SK-N-SH (cell line): ENCODE results near the gene LRRC59. TPM values are rescaled to one million over a fixed set of nuclear protein-coding genes. Genes with fewer than 3 reads are reported as not detected.
A peak's percentile ranks its signal among the peaks of the same experiment; 100 is the strongest.

ENCODE experiments used
- CTCF ChIA-PET: fragments of 300-600, 350-600 bp; formaldehyde crosslinking; extraction: SDS; loops from one replicate; lab custom pipeline; 2021; lab: Yijun Ruan, JAX
- POLR2A ChIA-PET: fragments of 350-600 bp; sonication (Branson Sonifier 250); formaldehyde crosslinking; extraction: SDS; loops from one replicate; lab custom pipeline; 2020; ENCODE audit warnings: antibody characterized with exemption, inconsistent platforms; lab: Yijun Ruan, JAX
- DNase-seq: peaks from one replicate; pipeline ENCODE4 v3.0.0; 2012
- H2AFZ ChIP-seq: fragments of 200-600 bp; sonication (generic); 2 replicates; pipeline ENCODE4 v1.8.1; 2016; ENCODE audit warnings: antibody characterized with exemption, mild to moderate bottlenecking, low read depth
- H3F3A ChIP-seq: fragments of 200-600 bp; sonication (generic); replicated peaks from 2 replicates; pipeline ENCODE3; 2016; ENCODE audit warnings: antibody characterized with exemption, mild to moderate bottlenecking; ENCODE audit not compliant: insufficient read depth
- H3K27ac ChIP-seq, 2 experiments: fragments of 200-500 bp in 1 of 2; fragments of 200-600 bp in 1 of 2; sonication (Bioruptor generic) in 1 of 2; sonication (generic), shearing (Covaris generic) in 1 of 2; 2 replicates each; pipeline versions ENCODE4 v1.5.1 to v1.6.1; 2014 to 2016; ENCODE audit warnings: low read depth in 2 of 2, inconsistent platforms in 1 of 2, low read length in 1 of 2, mild to moderate bottlenecking in 1 of 2, mixed read lengths in 1 of 2
- H3K27me3 ChIP-seq: fragments of 200-600 bp; sonication (generic), shearing (Covaris generic); 2 replicates; pipeline ENCODE4 v1.6.1; 2016; ENCODE audit warnings: mixed run types; ENCODE audit not compliant: insufficient read depth
- H3K36me3 ChIP-seq, 2 experiments: fragments of 200-500 bp in 1 of 2; fragments of 200-600 bp in 1 of 2; sonication (Bioruptor generic) in 1 of 2; sonication (generic) in 1 of 2; replicated peaks in 1 of 2; 2 replicates each; pipeline versions ENCODE3 to v1.5.1; 2014 to 2016; ENCODE audit warnings: low read length in 1 of 2, mild to moderate bottlenecking in 1 of 2; ENCODE audit not compliant: insufficient read depth in 2 of 2, control insufficient read depth in 1 of 2
- H3K4me1 ChIP-seq, 2 experiments: fragments of 200-500 bp in 1 of 2; fragments of 200-600 bp in 1 of 2; sonication (Bioruptor generic) in 1 of 2; sonication (generic), shearing (Covaris generic) in 1 of 2; 2 replicates each; pipeline versions ENCODE4 v1.5.1 to v1.6.1; 2014 to 2016; ENCODE audit warnings: low read depth in 1 of 2, low read length in 1 of 2, mixed run types in 1 of 2; ENCODE audit not compliant: insufficient read depth in 2 of 2, control insufficient read depth in 1 of 2
- H3K4me2 ChIP-seq: fragments of 200-600 bp; sonication (generic), shearing (Covaris generic); 2 replicates; pipeline ENCODE4 v1.6.1; 2017; ENCODE audit warnings: mixed run types
- H3K4me3 ChIP-seq, 2 experiments: fragments of 200-500 bp in 1 of 2; fragments of 200-600 bp in 1 of 2; sonication (Bioruptor generic) in 1 of 2; sonication (generic), shearing (Covaris generic) in 1 of 2; 2 replicates each; pipeline versions ENCODE4 v1.5.1 to v1.8.1; 2014 to 2016; ENCODE audit warnings: low read depth in 2 of 2, inconsistent platforms in 1 of 2, low read length in 1 of 2, mild to moderate bottlenecking in 1 of 2, mixed read lengths in 1 of 2, moderate library complexity in 1 of 2
- H3K79me2 ChIP-seq: fragments of 200-600 bp; sonication (generic); 2 replicates; pipeline ENCODE4 v1.8.1; 2017; ENCODE audit warnings: mild to moderate bottlenecking; ENCODE audit not compliant: insufficient read depth
- H3K9ac ChIP-seq: fragments of 200-600 bp; sonication (generic); 2 replicates; pipeline ENCODE4 v1.6.1; 2017; ENCODE audit warnings: mixed run types
- H3K9me2 ChIP-seq: fragments of 200-600 bp; sonication (generic); 2 replicates; pipeline ENCODE4 v1.6.1; 2017; ENCODE audit warnings: mixed run types
- H3K9me3 ChIP-seq: fragments of 200-600 bp; sonication (generic); 2 replicates; pipeline ENCODE4 v1.6.1; 2017; ENCODE audit warnings: mixed run types, mild to moderate bottlenecking, moderate library complexity
- H4K20me1 ChIP-seq: fragments of 200-600 bp; sonication (generic); 2 replicates; pipeline ENCODE4 v1.6.1; 2017; ENCODE audit warnings: mild to moderate bottlenecking, mixed run types; ENCODE audit not compliant: insufficient read depth
- CHD2 ChIP-seq: fragments of 150-350 bp; IDR thresholded peaks from 2 replicates; pipeline ENCODE4 v1.6.1; 2018; ENCODE audit warnings: low read length; ENCODE audit not compliant: partially characterized antibody
- ELF1 ChIP-seq: IDR thresholded peaks from 2 replicates; pipeline ENCODE4 v1.4.0; 2012
- EP300 ChIP-seq, 2 experiments: IDR thresholded peaks; 2 replicates each; pipeline versions ENCODE4 v1.4.0 to v1.6.1; 2012; ENCODE audit warnings: borderline replicate concordance in 1 of 2, low read depth in 1 of 2, low read length in 1 of 2
- GABPA ChIP-seq: IDR thresholded peaks from 2 replicates; pipeline ENCODE4 v1.4.0; 2012; ENCODE audit warnings: low read depth, mild to moderate bottlenecking
- MEF2A ChIP-seq: IDR thresholded peaks from 2 replicates; pipeline ENCODE4 v1.4.0; 2012; ENCODE audit warnings: low read depth, borderline replicate concordance
- NFIC ChIP-seq: IDR thresholded peaks from 2 replicates; pipeline ENCODE4 v1.4.0; 2012; ENCODE audit warnings: borderline replicate concordance
- POLR2AphosphoS5 ChIP-seq: IDR thresholded peaks from 2 replicates; pipeline ENCODE4 v1.6.1; 2012; ENCODE audit warnings: low read depth, low read length
- RAD21 ChIP-seq: IDR thresholded peaks from 2 replicates; pipeline ENCODE4 v1.6.1; 2012; ENCODE audit warnings: mild to moderate bottlenecking, low read length
- RCOR1 ChIP-seq: fragments of 150-350 bp; IDR thresholded peaks from 2 replicates; pipeline ENCODE4 v1.6.1; 2017; ENCODE audit warnings: antibody characterized with exemption, low read length
- RFX5 ChIP-seq: IDR thresholded peaks from 2 replicates; pipeline ENCODE4 v1.6.1; 2012; ENCODE audit warnings: mild to moderate bottlenecking, improper control_type of control experiment, low read length
- RXRA ChIP-seq: IDR thresholded peaks from 2 replicates; pipeline ENCODE4 v1.4.0; 2012; ENCODE audit warnings: low read depth, mild to moderate bottlenecking, borderline replicate concordance
- SIN3A ChIP-seq: IDR thresholded peaks from 2 replicates; pipeline ENCODE4 v1.6.1; 2012; ENCODE audit warnings: low read depth, mild to moderate bottlenecking, low read length, moderate library complexity, borderline replicate concordance
- SMC3 ChIP-seq: IDR thresholded peaks from 2 replicates; pipeline ENCODE4 v1.6.1; 2012; ENCODE audit warnings: low read depth, low read length, improper control_type of control experiment
- TCF12 ChIP-seq: IDR thresholded peaks from 2 replicates; pipeline ENCODE4 v1.4.0; 2012
- TEAD4 ChIP-seq: IDR thresholded peaks from 2 replicates; pipeline ENCODE4 v1.4.0; 2012; ENCODE audit warnings: mild to moderate bottlenecking, borderline replicate concordance; ENCODE audit not compliant: insufficient read depth
- YY1 ChIP-seq: IDR thresholded peaks from 2 replicates; pipeline ENCODE4 v1.4.0; 2012; ENCODE audit warnings: low read depth, mild to moderate bottlenecking
- WGBS: methylation state at CpG from one replicate; pipeline ENCODE4 v1.1.6; 2017; ENCODE audit warnings: low lambda C conversion rate; 5-methylcytosine and 5-hydroxymethylcytosine counted together
- polyA plus RNA-seq, 3 experiments: library from polyadenylated mRNA; depleted of rRNA; stranded (reverse); fragments of >200 nt; gene quantifications; 2 replicates each; pipeline ENCODE4 v1.2.3, GENCODE V29; 2012
- TF ChIP-seq, protein P1 (sequence below): IDR thresholded peaks from 2 replicates; pipeline ENCODE4 v1.4.0; 2012; ENCODE audit warnings: low read depth
- TF ChIP-seq, protein P2 (sequence below): fragments of 200-600 bp; sonication (generic); IDR thresholded peaks from 2 replicates; pipeline ENCODE4 v1.6.1; 2017; ENCODE audit warnings: antibody characterized with exemption, mild to moderate bottlenecking, moderate library complexity
- TF ChIP-seq, protein P3 (sequence below): fragments of 150-350 bp; IDR thresholded peaks from 2 replicates; pipeline ENCODE4 v1.6.1; 2017; ENCODE audit warnings: antibody characterized with exemption, low read length, low read depth, borderline replicate concordance
- TF ChIP-seq, protein P4 (sequence below): IDR thresholded peaks from 2 replicates; pipeline ENCODE4 v1.4.0; 2012; ENCODE audit warnings: low read depth, borderline replicate concordance
- TF ChIP-seq, protein P5 (sequence below): fragments of 150-350 bp; IDR thresholded peaks from 2 replicates; pipeline ENCODE4 v1.6.1; 2016; ENCODE audit warnings: mild to moderate bottlenecking, low read depth, low read length

Gene LRRC59
- polyA plus RNA-seq, 1 of the 3 experiments (the other 2 are of a cell fraction): 137 TPM

DNA sequence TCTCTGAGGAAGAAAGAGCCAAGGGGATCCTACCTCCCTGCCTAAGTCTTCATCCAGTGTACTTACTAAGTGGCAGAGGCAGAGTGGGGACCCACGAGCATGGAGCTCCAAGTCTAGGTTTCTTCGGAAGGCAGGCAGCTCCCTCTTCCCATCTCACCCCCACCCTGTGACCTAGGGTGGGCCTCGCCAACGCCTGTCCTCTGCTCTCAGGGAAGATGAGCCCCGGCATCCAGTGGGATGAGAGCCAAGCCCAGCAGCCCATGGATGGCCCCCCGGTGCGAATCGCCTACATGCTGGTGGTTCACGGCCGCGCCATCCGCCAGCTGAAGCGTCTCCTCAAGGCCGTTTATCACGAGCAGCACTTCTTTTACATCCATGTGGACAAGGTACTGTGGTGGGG is 43.1 kb downstream of the LRRC59 start:
- DNase-seq: no peak
- H3K4me1 ChIP-seq: peaks cover 0 to 9% of the 10 kb centered on the region in 2 experiments; a peak in 1 of 4 replicates
- peaks cover 30% of the 10 kb centered on the region for H3K79me2 ChIP-seq
- H3K9me3 ChIP-seq: no peaks in the 10 kb centered on the region
- H3K4me3 ChIP-seq: no peak overlapping the region
- H3K4me2 ChIP-seq: no peak overlapping the region
- no peak for TF ChIP-seq SMC3
- TF ChIP-seq CHD2: no peak
- TF ChIP-seq RCOR1: no peak
- TF ChIP-seq EP300 (IDR thresholded peaks at IDR 0.05; ENCODE audit: borderline replicate concordance in 1 of 2, low read depth in 1 of 2, low read length in 1 of 2): no peak
- TF ChIP-seq RFX5: no peak
- 0 out of 2 replicates have a peak, but pooled peaks have one; percentile 9 for TF ChIP-seq POLR2AphosphoS5
- TF ChIP-seq GABPA: no peak
- TF ChIP-seq, protein P1, sequence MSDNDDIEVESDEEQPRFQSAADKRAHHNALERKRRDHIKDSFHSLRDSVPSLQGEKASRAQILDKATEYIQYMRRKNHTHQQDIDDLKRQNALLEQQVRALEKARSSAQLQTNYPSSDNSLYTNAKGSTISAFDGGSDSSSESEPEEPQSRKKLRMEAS: no peak
- ChIA-PET CTCF (interaction anchor here (0.6 to 1.4 kb wide), 2 partner anchors 8 to 14 kb away, joined by 3 to 4 read pairs; no protein-coding TSS in a partner anchor), POLR2A (interaction anchor here (1.1 kb wide), 1 partner anchor 8 kb away, joined by 5 read pairs; the partner anchor contains the start of gene XYLT2)
- H3F3A ChIP-seq: no peaks in the 10 kb centered on the region
- no peak overlapping the region for H3K27ac ChIP-seq
- no peaks in the 10 kb centered on the region for H3K27me3 ChIP-seq
- peaks cover 16% of the 10 kb centered on the region; the same call in 1 of the 2 replicates for H4K20me1 ChIP-seq
- WGBS: 96% methylated on average over 15 of the region's 15 CpGs
- H3K36me3 ChIP-seq: peaks cover 43 to 53% of the 10 kb centered on the region in 2 experiments
- H3K9ac ChIP-seq: no peak overlapping the region
- H3K9me2 ChIP-seq: no peaks in the 10 kb centered on the region
- no peak overlapping the region for H2AFZ ChIP-seq

DNA sequence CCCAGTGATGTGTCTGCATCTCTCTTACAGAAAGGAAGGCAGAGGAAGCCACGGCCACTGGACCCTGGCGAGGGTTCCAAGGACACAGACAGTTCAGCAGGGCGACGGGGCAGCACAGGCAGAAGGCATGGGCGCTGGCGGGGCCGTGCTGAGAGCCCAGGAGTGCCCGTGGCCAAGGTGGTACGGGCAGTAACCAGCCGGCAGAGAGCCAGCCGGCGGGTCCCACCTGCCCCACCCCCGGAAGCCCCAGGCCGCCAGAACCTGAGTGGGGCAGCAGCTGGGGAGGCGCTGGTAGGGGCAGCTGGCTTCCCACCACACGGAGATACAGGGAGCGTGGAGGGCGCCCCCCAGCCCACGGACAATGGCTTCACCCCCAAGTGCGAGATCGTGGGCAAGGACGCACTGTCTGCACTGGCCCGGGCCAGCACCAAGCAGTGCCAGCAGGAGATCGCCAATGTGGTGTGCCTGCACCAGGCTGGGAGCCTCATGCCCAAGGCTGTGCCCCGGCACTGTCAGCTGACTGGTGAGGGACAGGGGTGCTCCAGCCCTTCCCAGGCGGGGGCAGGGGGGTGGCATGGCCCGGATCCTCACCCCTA is 43.6 kb downstream of the LRRC59 start:
- H3K36me3 ChIP-seq: peaks cover 40 to 48% of the 10 kb centered on the region in 2 experiments
- no peak overlapping the region for H3K4me2 ChIP-seq
- TF ChIP-seq YY1 (no peak), ELF1 (no peak), POLR2AphosphoS5 (no peak), TEAD4 (no peak), TCF12 (no peak), NFIC (no peak), RXRA (no peak), SIN3A (no peak), RAD21 (no peak), MEF2A (no peak)
- TF ChIP-seq, protein P2, sequence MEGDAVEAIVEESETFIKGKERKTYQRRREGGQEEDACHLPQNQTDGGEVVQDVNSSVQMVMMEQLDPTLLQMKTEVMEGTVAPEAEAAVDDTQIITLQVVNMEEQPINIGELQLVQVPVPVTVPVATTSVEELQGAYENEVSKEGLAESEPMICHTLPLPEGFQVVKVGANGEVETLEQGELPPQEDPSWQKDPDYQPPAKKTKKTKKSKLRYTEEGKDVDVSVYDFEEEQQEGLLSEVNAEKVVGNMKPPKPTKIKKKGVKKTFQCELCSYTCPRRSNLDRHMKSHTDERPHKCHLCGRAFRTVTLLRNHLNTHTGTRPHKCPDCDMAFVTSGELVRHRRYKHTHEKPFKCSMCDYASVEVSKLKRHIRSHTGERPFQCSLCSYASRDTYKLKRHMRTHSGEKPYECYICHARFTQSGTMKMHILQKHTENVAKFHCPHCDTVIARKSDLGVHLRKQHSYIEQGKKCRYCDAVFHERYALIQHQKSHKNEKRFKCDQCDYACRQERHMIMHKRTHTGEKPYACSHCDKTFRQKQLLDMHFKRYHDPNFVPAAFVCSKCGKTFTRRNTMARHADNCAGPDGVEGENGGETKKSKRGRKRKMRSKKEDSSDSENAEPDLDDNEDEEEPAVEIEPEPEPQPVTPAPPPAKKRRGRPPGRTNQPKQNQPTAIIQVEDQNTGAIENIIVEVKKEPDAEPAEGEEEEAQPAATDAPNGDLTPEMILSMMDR: no peak
- TF ChIP-seq, protein P3, sequence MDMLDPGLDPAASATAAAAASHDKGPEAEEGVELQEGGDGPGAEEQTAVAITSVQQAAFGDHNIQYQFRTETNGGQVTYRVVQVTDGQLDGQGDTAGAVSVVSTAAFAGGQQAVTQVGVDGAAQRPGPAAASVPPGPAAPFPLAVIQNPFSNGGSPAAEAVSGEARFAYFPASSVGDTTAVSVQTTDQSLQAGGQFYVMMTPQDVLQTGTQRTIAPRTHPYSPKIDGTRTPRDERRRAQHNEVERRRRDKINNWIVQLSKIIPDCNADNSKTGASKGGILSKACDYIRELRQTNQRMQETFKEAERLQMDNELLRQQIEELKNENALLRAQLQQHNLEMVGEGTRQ: no peak
- TF ChIP-seq, protein P4, sequence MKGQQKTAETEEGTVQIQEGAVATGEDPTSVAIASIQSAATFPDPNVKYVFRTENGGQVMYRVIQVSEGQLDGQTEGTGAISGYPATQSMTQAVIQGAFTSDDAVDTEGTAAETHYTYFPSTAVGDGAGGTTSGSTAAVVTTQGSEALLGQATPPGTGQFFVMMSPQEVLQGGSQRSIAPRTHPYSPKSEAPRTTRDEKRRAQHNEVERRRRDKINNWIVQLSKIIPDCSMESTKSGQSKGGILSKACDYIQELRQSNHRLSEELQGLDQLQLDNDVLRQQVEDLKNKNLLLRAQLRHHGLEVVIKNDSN: no peak
- TF ChIP-seq, protein P5, sequence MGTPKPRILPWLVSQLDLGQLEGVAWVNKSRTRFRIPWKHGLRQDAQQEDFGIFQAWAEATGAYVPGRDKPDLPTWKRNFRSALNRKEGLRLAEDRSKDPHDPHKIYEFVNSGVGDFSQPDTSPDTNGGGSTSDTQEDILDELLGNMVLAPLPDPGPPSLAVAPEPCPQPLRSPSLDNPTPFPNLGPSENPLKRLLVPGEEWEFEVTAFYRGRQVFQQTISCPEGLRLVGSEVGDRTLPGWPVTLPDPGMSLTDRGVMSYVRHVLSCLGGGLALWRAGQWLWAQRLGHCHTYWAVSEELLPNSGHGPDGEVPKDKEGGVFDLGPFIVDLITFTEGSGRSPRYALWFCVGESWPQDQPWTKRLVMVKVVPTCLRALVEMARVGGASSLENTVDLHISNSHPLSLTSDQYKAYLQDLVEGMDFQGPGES: no peak
- H4K20me1 ChIP-seq: peaks cover 16% of the 10 kb centered on the region; the same call in 1 of the 2 replicates
- H3K9me2 ChIP-seq: no peaks in the 10 kb centered on the region
- ChIA-PET CTCF (interaction anchor here (0.6 to 1.4 kb wide), 2 partner anchors 9 to 14 kb away, joined by 3 to 4 read pairs; no protein-coding TSS in a partner anchor), POLR2A (no interaction called here)
- no peaks in the 10 kb centered on the region for H3K9me3 ChIP-seq
- WGBS: 95% methylated on average over 20 of the region's 27 CpGs
- H3K4me3 ChIP-seq: no peak overlapping the region
- DNase-seq: no peak
- no peak overlapping the region for H2AFZ ChIP-seq
- peaks cover 3 to 9% of the 10 kb centered on the region in 2 experiments; a peak in 1 of 4 replicates for H3K4me1 ChIP-seq
- H3F3A ChIP-seq: no peaks in the 10 kb centered on the region
- H3K9ac ChIP-seq: no peak overlapping the region
- no peaks in the 10 kb centered on the region for H3K27me3 ChIP-seq
- no peak overlapping the region for H3K27ac ChIP-seq
- peaks cover 35% of the 10 kb centered on the region for H3K79me2 ChIP-seq
